GM12872 (cell line): ENCODE measurements around the gene SLC4A3.

Source experiments
- CTCF ChIP-seq: IDR thresholded peaks from 3 replicates; pipeline ENCODE4 v1.5.1; 2011; ENCODE audit warnings: low read depth, mild to moderate bottlenecking, low read length, moderate library complexity; ENCODE audit not compliant: insufficient read depth

Gene SLC4A3

GRCh38 chr2:219625179-219625578, 2.3 kb upstream of the SLC4A3 start:
- no peak for TF ChIP-seq CTCF

GRCh38 chr2:219626540-219626939, 890 bp upstream of the SLC4A3 start:
- TF ChIP-seq CTCF: no peak

- no peak for TF ChIP-seq CTCF
Measured at GRCh38 chr2:219628235-219628985, 980 bp downstream of the SLC4A3 start.

GRCh38 chr2:219628986-219629901, 1.8 kb downstream of the SLC4A3 start:
- TF ChIP-seq CTCF: no peak

- no peak for TF ChIP-seq CTCF
Measured at GRCh38 chr2:219629976-219630695, 2.7 kb downstream of the SLC4A3 start.

GRCh38 chr2:219630770-219631405, 3.5 kb downstream of the SLC4A3 start:
- no peak for TF ChIP-seq CTCF
